Measurements from ENCODE around the gene CADM1. TPM values are rescaled to one million over a fixed set of nuclear protein-coding genes. Genes with fewer than 3 reads are reported as not detected.

Gene CADM1
- total and polyA plus RNA-seq, 2 experiments from 2014 or later: 16.5 to 18.0 TPM

- H3K9me2 ChIP-seq (ENCODE audit: insufficient read depth): no peaks in the 10 kb centered on the region
- no peaks in the 10 kb centered on the region for H3K36me3 ChIP-seq (ENCODE audit: insufficient read depth)
- H4K20me1 ChIP-seq (replicated peaks; ENCODE audit: insufficient read depth): no peaks in the 10 kb centered on the region
- no peak overlapping the region for H3K4me3 Mint-ChIP-seq
- H3K36me3 Mint-ChIP-seq (ENCODE audit: low read depth): no peaks in the 10 kb centered on the region
- H3K4me3 ChIP-seq: no peak overlapping the region
- H3K27ac Mint-ChIP-seq: no peak overlapping the region
- H3K27me3 Mint-ChIP-seq (ENCODE audit: insufficient read depth, low read depth, poor library complexity): peaks cover 2% of the 10 kb centered on the region
- H3K27me3 ChIP-seq (ENCODE audit: insufficient read depth): no peaks in the 10 kb centered on the region
- TF ChIP-seq JUNB (IDR thresholded peaks at IDR 0.05; ENCODE audit: unreplicated experiment) (no peak), REST (IDR thresholded peaks at IDR 0.05; ENCODE audit: unreplicated experiment) (no peak), STAT1 (IDR thresholded peaks at IDR 0.05; ENCODE audit: unreplicated experiment) (no peak), NANOG (IDR thresholded peaks at IDR 0.05; ENCODE audit: borderline replicate concordance) (no peak), ZNF462 (CRISPR knock-in tag; IDR thresholded peaks at IDR 0.05) (no peak)
- TF ChIP-seq, protein P1, sequence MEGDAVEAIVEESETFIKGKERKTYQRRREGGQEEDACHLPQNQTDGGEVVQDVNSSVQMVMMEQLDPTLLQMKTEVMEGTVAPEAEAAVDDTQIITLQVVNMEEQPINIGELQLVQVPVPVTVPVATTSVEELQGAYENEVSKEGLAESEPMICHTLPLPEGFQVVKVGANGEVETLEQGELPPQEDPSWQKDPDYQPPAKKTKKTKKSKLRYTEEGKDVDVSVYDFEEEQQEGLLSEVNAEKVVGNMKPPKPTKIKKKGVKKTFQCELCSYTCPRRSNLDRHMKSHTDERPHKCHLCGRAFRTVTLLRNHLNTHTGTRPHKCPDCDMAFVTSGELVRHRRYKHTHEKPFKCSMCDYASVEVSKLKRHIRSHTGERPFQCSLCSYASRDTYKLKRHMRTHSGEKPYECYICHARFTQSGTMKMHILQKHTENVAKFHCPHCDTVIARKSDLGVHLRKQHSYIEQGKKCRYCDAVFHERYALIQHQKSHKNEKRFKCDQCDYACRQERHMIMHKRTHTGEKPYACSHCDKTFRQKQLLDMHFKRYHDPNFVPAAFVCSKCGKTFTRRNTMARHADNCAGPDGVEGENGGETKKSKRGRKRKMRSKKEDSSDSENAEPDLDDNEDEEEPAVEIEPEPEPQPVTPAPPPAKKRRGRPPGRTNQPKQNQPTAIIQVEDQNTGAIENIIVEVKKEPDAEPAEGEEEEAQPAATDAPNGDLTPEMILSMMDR (conservative IDR thresholded peaks at IDR 0.05; ENCODE audit: low read depth in 2 of 2): no peak
- DNase-seq (ENCODE audit: low spot score) (no peak), ATAC-seq (no peak)
- H3K4me1 Mint-ChIP-seq: peaks cover 52% of the 10 kb centered on the region
- H3K9me3 Mint-ChIP-seq: no peaks in the 10 kb centered on the region
- H3K4me2 ChIP-seq: no peak overlapping the region
- no peaks in the 10 kb centered on the region for H3K79me2 ChIP-seq (replicated peaks; ENCODE audit: insufficient read depth)
- peaks cover 30% of the 10 kb centered on the region for H3K4me1 ChIP-seq (ENCODE audit: insufficient read depth)
- H3F3A ChIP-seq (replicated peaks; ENCODE audit: low read depth): no peaks in the 10 kb centered on the region
- no peak overlapping the region for H2AFZ ChIP-seq
- H3K27ac ChIP-seq (ENCODE audit: low read depth): no peak overlapping the region
Observed at GRCh38 chr11:115202074-115202473, 302.1 kb downstream of the CADM1 start.
